ENCODE results near the gene SLC24A2. TPM values are rescaled to one million over a fixed set of nuclear protein-coding genes. Genes with fewer than 3 reads are reported as not detected.
A peak's percentile ranks its signal among the peaks of the same experiment; 100 is the strongest.
"Not testable (repeated sequence)": the region's sequence is repeated elsewhere in the genome, so short reads cannot be mapped to it uniquely, and the experiment has no call there.

The SLC24A2 gene
- total RNA-seq (2021; ENCODE audit: unreplicated experiment): not detected
- polyA plus RNA-seq (2012; ENCODE audit: insufficient read length): not detected
- percentile 1 among the genes with signal in this experiment for Bru-seq, nascent RNA
- percentile 2 among the genes with signal in this experiment for BruChase-seq, experiment 1, labeled RNA remaining after a 2-hour chase
- BruChase-seq, experiment 2, labeled RNA remaining after a 6-hour chase: percentile 0 among the genes with signal in this experiment
- long read RNA-seq: 0 reads

DNA sequence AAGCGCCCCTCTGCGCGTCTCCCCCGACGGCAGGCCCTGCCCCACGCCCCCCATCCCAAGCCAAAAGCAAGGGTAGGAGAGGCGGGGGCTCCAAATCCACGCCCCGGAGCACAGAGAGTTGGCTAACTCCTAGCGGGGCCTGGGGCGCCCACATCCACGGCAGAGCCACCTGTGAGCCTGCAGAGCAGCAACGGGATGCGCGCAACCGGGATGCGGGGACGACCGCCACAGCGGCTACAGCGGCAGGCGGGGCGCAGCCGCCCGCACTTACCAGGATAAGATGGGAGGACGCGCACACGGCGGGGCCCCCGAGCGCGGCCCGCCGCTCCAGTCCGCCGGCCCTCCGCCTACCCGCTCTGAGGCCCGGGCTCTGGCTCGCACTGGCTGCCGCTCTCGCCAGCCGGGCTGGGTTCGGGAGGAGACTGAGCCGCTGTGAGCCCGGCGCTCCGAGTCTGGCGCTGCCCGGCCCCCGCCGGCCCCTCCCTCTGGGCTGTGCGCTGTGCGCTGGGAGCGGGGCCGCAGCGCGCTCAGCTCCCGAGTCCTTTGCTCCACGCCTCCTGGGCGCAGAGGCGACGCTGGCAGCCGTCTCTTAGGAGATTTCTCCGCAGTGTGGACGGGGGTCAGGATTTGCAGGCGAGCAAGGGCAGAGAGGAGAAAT is at the start of gene SLC24A2:
Gene SLC24A2, minus strand, starts transcription at position 424 of the 658 bp plus-strand sequence.
- Histone ChIP-seq H3K4me3 (ENCODE audit: low read depth in 2 of 2, low read length in 2 of 2) (no peak within 1 kb of the TSS), H3K27me3 (ENCODE audit: control insufficient read depth, insufficient read depth, low read length) (no peaks in the 10 kb centered on the region), H3K4me1 (ENCODE audit: control insufficient read depth, insufficient read depth, low read length) (no peaks in the 10 kb centered on the region), H3K9me3 (ENCODE audit: control insufficient read depth, insufficient read depth, low read depth, low read length) (no peaks in the 10 kb centered on the region), H3K27ac (ENCODE audit: low read length) (no peak within 1 kb of the TSS), H3K36me3 (ENCODE audit: control insufficient read depth, insufficient read depth, low read length) (no peaks in the 10 kb centered on the region)
- ChIA-PET POLR2A (no interaction called here), CTCF (no interaction called here)
- no peak for DNase-seq (ENCODE audit: low read depth, low spot score)
- in situ Hi-C loops (cut with HindIII; ENCODE audit: low pct_unique_long_range_greater_than_20kb, low sequenced_read_pairs) (no loop called here), intact Hi-C loops (cut with micrococcal nuclease; ENCODE audit: unreplicated experiment) (no loop called here)
- ATAC-seq: no peak
- BruUV-seq (replicated peaks): no TSS peak
- no peak for TF ChIP-seq REST (IDR thresholded peaks at IDR 0.05; ENCODE audit: insufficient read depth in 1 of 2, low read depth in 2 of 2, low read length in 1 of 2)
- TF ChIP-seq TCF7L2 (IDR thresholded peaks at IDR 0.05; ENCODE audit: low read depth, low read length): no peak
- TF ChIP-seq POLR2AphosphoS5 (IDR thresholded peaks at IDR 0.05; ENCODE audit: low read depth, low read length): no peak
- no peak for TF ChIP-seq SIN3A (IDR thresholded peaks at IDR 0.05; ENCODE audit: borderline replicate concordance, insufficient read depth, low read depth, low read length)
- TF ChIP-seq, protein P1, sequence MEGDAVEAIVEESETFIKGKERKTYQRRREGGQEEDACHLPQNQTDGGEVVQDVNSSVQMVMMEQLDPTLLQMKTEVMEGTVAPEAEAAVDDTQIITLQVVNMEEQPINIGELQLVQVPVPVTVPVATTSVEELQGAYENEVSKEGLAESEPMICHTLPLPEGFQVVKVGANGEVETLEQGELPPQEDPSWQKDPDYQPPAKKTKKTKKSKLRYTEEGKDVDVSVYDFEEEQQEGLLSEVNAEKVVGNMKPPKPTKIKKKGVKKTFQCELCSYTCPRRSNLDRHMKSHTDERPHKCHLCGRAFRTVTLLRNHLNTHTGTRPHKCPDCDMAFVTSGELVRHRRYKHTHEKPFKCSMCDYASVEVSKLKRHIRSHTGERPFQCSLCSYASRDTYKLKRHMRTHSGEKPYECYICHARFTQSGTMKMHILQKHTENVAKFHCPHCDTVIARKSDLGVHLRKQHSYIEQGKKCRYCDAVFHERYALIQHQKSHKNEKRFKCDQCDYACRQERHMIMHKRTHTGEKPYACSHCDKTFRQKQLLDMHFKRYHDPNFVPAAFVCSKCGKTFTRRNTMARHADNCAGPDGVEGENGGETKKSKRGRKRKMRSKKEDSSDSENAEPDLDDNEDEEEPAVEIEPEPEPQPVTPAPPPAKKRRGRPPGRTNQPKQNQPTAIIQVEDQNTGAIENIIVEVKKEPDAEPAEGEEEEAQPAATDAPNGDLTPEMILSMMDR (IDR thresholded peaks at IDR 0.05): no peak

DNA sequence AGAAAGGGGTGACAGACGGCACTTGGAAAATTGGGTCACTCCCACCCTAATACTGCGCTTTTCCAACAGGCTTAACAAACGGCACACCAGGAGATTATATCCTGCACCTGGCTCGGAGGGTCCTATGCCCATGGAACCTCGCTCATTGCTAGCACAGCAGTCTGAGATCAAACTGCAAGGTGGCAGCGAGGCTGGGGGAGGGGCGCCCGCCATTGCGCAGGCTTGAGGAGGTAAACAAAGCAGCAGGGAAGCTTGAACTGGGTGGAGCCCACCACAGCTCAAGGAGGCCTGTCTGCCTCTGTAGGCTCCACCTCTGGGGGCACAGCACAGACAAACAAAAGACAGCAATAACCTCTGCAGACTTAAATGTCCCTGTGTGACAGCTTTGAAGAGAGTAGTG is 44.5 kb upstream of the SLC24A2 start:
- H3K36me3 ChIP-seq (ENCODE audit: control insufficient read depth, insufficient read depth, low read length); H3K4me3 ChIP-seq (ENCODE audit: low read depth in 2 of 2, low read length in 2 of 2); intact Hi-C loops (cut with micrococcal nuclease; ENCODE audit: unreplicated experiment); DNase-seq (ENCODE audit: low read depth, low spot score); H3K27ac ChIP-seq (ENCODE audit: low read length); CTCF ChIA-PET; BruUV-seq (replicated peaks); POLR2A ChIA-PET; H3K4me1 ChIP-seq (ENCODE audit: control insufficient read depth, insufficient read depth, low read length); ATAC-seq; H3K9me3 ChIP-seq (ENCODE audit: control insufficient read depth, insufficient read depth, low read depth, low read length); in situ Hi-C loops (cut with HindIII; ENCODE audit: low pct_unique_long_range_greater_than_20kb, low sequenced_read_pairs); H3K27me3 ChIP-seq (ENCODE audit: control insufficient read depth, insufficient read depth, low read length): not testable (repeated sequence)

DNA sequence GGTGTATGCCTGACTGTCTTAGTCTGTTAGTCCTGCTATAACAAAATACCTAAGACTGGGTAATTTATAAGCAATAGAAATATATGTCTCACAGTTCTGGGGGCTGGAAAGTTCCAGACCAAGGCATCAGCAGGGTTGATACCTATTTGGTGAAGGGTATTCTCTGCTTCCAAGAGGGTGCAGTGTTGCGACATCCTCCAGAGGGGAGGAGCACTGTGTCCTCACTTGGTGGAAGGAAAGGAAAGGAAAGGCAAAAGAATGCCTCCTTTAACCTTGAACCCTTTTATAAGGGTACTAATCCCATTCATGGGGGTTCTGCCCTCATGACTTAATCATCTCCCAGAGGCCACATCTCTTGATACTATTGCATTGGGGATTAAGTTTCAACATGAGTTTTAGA is 42.0 kb upstream of the SLC24A2 start:
- Histone ChIP-seq H3K4me1 (ENCODE audit: control insufficient read depth, insufficient read depth, low read length) (no peaks in the 10 kb centered on the region), H3K27ac (ENCODE audit: low read length) (no peak overlapping the region), H3K9me3 (ENCODE audit: control insufficient read depth, insufficient read depth, low read depth, low read length) (no peaks in the 10 kb centered on the region), H3K36me3 (ENCODE audit: control insufficient read depth, insufficient read depth, low read length) (no peaks in the 10 kb centered on the region), H3K27me3 (ENCODE audit: control insufficient read depth, insufficient read depth, low read length) (no peaks in the 10 kb centered on the region), H3K4me3 (ENCODE audit: low read depth in 2 of 2, low read length in 2 of 2) (no peak overlapping the region)
- TF ChIP-seq, protein P1 (IDR thresholded peaks at IDR 0.05): no peak
- no peak for TF ChIP-seq SIN3A (IDR thresholded peaks at IDR 0.05; ENCODE audit: borderline replicate concordance, insufficient read depth, low read depth, low read length)
- TF ChIP-seq POLR2AphosphoS5 (IDR thresholded peaks at IDR 0.05; ENCODE audit: low read depth, low read length): no peak
- TF ChIP-seq REST (IDR thresholded peaks at IDR 0.05; ENCODE audit: insufficient read depth in 1 of 2, low read depth in 2 of 2, low read length in 1 of 2): no peak
- TF ChIP-seq TCF7L2 (IDR thresholded peaks at IDR 0.05; ENCODE audit: low read depth, low read length): no peak
- ATAC-seq (no peak), DNase-seq (ENCODE audit: low read depth, low spot score) (no peak)
- CTCF ChIA-PET: no interaction called here
- POLR2A ChIA-PET: no interaction called here
- no TSS peak for BruUV-seq (replicated peaks)
- intact Hi-C loops (cut with micrococcal nuclease; ENCODE audit: unreplicated experiment) (no loop called here), in situ Hi-C loops (cut with HindIII; ENCODE audit: low pct_unique_long_range_greater_than_20kb, low sequenced_read_pairs) (no loop called here)
